Activated CD8-positive, alpha-beta memory T cell treated with anti-CD3 and anti-CD28 coated beads, Interleukin-2, amount 50 U/mL, for 1 hour (primary cell): Measurements from ENCODE around the gene TMEM198.

Experiments
- DNase-seq: peaks from one replicate; pipeline ENCODE4 v3.0.0-alpha.2; 2020; ENCODE audit errors: extremely low read depth

TMEM198 gene

DNA sequence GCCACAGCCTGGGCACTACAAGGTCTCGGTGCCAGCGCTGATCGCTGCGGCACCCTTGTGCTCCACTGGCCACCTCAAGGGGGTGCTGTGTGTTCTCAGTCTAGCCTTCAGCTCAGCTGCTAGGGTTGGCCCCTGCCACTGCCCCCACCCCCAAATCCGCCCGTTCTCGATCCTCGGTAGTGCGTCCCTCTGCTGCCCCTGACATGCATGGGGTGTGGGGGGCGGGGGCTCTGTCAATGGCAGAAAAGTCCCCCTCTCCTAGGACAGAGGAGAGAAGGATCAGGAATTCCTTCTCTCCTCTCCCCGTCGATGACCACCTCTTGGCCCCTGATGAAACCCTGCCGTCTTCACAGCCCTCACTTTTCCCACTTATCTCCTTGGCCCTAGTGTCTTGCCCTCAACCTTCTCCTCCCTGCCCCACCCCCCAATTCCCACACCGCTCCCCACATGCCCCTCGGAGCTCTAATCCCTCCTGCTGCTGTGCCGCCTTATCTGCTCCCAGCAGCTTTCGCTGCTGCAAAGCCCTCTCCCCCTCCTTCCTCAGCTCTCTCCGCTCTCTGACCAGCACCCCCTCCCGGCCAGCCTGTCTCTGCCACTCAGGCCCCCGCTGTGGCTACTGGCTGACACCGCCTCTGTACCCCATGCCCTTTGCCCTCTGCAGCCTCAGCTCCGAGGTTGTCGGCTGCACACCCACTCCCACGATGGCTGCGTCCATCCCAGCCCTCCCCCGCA is 33.9 kb upstream of the TMEM198 start:
- no peak for DNase-seq

- DNase-seq = no peak
Observed at GRCh38 chr2:219510512-219511135, 33.2 kb upstream of the TMEM198 start.

DNA sequence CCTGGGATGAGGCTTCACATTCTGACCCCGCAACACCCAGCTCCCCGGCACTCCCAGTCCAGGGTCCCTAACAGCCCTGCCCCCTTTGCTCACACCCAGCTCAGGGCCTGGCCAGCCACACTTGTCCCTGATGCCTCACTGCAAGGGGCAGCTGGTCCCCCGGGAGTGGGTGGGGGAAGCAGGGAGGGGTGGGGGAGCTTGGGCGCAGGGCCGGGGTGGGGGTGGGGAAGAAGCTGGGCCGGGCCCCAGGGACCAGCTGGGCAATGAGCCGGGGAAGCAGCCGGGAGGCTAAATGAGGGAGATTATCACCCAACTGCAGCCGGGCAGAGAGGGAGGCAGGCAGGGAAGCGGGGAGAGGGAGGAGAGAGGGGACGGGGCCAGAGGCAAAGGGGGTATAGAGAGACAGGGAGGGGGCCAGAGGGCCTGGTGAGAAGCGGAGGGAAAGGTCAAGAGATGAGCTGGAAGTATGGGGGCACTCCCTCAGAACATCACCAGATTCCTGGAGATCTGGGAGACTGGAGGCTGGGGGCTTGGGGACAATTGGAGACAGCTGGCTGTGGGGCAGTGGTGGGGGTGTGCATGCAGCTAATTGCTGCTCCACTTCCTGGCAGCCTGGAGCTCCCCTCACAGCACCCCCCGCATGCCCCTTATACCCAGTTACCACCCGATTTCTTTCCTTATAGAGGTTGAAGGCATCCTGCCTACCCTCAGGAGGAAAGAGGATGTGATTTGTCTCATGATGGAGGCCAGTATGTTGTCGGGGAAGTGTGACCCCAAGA is 32.1 kb upstream of the TMEM198 start:
- no peak for DNase-seq

GRCh38 chr2:219512524-219513216 is 31.2 kb upstream of the TMEM198 start:
- DNase-seq = no peak

- DNase-seq = no peak
Observed at GRCh38 chr2:219513787-219514186, 30.0 kb upstream of the TMEM198 start.

DNA sequence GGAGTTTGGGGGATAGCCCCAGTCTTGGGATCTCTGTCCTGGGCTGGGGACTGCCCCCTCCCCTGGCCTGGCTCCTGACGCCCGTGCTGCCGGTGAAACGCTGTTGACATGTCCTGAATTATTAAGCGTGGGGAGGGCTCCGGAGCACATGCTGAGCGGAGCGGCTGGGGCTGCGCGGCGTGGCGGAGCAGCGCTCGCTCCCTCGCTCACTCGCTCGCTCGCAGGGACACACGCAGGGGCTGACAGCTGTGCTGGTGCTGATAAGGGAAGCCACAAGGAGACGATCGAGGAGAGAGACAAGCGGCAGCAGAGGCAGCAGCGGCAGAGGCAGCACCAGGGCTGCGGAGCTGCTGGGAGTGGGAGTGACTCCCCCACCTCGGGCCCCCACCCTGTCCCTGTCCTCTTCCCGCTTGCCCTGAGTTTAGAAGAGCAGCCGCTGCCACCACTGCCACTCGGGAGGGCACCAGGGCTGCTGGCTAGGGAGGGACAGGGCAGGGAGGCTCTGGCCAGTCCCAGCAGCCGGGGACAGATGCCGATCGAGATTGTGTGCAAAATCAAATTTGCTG is 29.5 kb upstream of the TMEM198 start, which contains the start of gene ASIC4:
ASIC4 (plus strand) TSS at position 287 of the 566 bp plus-strand sequence; CDS start at position 530, 243 bp downstream.
- DNase-seq = no peak

- no peak for DNase-seq
Observed at GRCh38 chr2:219514836-219515235, 29.0 kb upstream of the TMEM198 start.

GRCh38 chr2:219515874-219516629 is 27.8 kb upstream of the TMEM198 start:
- no peak for DNase-seq

DNA sequence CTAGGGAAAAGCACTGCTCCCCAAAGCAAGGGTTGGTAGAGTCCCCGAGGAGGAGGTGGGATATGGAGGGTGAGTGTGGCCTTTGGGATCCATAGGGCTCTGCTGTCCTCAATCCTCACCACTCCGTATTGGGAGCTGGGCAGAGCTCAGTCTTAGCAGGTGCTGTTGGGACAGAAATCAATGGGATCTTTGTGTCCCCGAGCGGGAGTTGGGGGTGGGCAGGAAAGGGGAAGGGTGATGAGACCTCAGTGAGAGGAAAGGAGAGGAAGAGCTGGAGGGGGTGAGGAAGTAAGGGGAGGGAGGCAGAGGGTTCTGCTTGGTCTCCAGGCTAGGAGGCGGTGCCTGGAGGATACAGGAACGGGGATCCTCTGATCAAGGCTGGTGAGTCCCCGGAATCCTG is 26.9 kb upstream of the TMEM198 start:
- DNase-seq = no peak

DNA sequence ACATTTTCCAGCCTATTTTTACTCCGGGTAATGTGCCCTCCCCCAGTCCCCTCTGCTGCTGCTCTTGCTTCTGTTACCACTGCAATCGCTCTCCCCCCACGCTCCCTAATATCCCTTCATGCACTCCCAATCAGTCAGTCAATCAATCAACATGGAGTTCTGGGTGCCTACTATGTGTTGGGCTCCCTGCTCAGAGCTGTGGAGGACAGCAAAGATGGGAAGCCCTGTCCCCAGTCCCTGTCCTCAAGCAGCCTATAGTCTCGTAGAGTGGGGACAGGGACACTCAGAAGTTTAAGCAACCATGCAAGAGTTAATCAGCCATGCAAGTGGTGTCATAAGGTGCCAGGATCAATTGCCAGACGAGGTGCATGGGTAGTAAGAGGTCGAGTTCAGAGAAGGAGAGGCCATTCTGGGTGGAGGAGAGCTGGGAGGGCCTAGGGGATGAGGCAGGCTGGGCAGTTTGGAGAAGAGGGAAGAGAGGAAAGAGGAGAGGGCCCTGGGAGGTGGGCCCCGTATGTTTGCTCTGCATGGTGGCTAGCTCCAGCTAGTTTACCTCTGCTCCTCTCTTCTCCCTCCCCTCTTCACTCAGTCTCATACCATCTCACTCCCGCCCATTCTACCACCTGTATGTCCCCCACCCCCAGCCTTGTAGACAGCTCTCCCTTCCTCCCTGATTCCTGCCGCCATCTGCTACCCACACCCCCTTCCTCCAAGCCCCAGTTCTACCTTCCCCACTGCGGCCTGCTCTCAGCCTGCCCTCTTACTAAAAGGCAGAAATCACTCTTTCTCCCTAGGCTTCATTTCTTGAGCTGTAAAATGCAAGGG is 25.7 kb upstream of the TMEM198 start:
- DNase-seq = no peak

DNA sequence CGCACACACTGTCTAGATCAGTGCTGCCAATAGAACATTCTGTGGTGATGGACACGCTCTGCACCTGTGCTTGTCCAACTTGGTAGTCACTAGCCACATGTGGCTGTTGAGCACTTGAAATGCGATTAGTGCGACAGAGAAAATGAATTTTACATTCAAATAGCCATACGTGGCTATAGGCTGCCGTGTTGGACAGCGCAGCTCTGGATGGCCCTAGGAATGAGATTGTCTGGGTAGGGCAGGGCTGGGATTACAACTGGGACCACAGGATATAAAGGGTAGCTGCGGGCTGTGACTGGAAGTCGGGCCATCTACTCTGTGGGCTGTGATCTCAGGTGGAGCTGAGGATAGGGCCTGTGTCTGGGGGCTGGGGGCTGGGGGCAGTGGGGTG is 24.3 kb upstream of the TMEM198 start:
- DNase-seq = no peak

DNA sequence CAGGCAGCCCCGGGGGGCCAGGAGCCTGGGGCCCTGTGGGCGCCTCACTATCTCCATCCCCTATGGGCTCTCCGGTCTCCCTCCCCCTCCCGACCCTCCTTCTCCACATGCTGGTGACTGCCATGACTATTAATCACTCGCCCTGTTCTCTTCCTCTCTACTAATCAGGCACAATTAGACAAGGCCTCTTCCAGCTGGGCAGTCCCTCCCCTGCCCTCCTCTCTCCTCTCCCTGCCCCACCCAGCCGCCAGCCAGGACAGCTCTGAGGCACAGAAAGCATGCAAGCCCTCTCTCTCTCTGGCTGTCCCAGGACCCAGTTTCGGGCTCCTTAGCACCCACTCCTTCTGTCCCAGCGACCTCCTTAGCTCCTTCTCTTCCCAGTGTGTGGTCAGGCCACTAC is 23.7 kb upstream of the TMEM198 start:
- DNase-seq = no peak

DNA sequence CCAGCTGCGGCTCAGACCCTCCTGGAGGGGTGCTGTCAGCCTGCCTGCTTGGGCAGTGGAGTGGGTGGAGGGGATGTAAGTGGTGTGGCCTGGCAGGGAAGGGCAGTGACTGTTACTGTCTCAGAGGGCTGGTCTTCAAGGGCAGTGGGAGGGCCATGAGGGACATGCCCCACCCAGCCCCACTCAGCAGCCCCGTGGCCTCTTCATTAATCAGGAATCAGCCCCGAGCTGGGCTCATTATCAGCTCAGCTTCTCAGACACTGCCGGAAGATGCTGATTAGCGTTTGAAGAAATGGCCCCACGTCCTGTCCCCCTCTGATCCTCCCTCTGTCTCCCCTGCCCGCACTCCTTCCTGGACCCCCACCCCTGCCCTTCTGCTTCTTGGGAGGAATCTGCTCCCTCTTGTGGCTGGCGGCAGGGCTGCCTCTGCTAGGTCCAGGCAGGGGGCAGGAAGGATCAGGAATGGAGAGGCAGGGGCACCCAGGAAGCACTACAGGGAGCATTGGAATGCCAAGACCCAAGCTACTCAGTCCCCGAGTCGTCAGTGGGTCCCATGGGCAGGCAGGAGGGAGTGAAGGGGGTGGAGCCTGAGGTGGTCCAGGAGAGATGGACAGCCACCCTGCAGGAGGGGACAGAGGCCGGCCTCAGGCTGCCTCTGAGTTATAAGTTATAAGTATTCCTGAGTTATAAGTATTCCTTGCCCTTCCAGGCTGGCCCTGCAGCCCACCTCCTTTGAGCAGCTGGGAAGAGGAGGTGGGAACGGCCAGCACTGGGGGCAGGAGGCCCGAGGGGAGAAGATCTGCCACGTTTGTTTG is 22.6 kb upstream of the TMEM198 start:
- DNase-seq = no peak

GRCh38 chr2:219522111-219523030 is 21.5 kb upstream of the TMEM198 start:
- no peak for DNase-seq

- DNase-seq = no peak
Observed at GRCh38 chr2:219523031-219523671, 20.7 kb upstream of the TMEM198 start.

- no peak for DNase-seq
Observed at GRCh38 chr2:219524817-219525216, 19.0 kb upstream of the TMEM198 start.

- no peak for DNase-seq
Observed at GRCh38 chr2:219525533-219526232, 18.1 kb upstream of the TMEM198 start.
